GM18868 (cell line): ENCODE data around the gene SIRPD.
"Not testable (repeated sequence)": the region's sequence is repeated elsewhere in the genome, so short reads cannot be mapped to it uniquely, and the experiment has no call there.

Experiments
- ATAC-seq: cut with Tn5 transposase; IDR thresholded peaks from one replicate; pipeline ENCODE4 v1.9.1; 2021; ENCODE audit warnings: mild to moderate bottlenecking, moderate library complexity; ENCODE audit not compliant: unreplicated experiment

Gene SIRPD

DNA sequence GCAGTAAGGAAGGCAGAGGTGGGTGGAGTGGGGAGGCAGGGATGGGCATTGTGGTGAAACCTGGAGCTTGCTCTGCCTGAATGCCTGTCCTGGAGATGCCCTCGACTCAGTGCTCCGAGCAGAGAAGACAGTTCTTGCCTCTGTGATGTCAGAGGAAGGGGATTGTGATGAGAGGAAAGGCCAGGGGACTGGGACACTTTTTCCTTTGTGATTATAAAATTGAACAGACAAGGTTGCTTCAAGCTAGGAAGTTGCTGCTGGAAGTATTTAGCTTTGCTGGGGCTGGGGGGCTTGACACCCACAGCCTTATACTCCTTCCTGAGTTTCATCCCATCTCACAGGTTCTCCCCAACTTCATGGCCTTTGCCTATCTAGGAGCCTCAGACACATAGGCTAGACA, at the start of gene SIRPD:
Gene SIRPD (minus strand): TSS at position 101 of the 400 bp plus-strand sequence. CDS start 52 bp downstream, at position 49.
- no peak for ATAC-seq

DNA sequence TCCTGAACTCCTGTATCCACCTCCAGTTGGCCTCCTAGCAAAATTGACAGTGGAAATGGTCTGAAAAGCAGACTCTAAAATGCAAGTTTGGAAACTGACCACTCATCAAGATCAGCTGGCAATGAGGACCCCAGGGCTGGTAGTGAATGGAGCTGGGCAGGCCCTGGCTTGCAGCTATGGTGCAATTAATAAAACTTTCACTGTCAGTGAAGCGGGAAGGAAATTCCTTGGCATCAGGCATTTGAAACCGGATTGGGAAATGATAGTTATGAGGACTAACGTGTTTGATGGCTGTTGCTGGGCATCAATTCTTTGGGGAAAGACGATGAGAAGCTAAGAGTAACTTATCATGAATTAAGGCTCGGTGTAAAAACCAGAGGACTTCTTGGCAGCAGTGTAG, 43.2 kb upstream of the SIRPD start:
- no peak for ATAC-seq

DNA sequence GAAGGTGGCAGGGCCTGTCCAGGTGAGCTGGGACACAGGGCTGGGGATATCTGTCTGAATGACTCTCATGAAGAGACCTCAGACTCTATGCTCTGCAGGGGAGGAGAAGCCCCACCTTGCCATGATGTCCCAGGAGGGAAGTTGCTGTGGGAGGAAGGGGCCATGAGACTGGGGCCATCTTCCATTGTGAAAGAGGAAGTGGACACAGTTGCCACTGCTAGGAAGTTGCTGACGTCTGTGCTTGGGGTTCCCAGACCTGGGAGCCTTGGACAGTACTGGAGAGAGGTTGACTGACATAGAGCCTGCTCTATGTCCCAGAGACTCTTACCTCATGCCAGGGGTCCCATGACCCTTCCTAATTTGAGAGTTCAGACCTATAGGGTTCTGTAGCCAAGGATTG, 37.8 kb upstream of the SIRPD start:
- ATAC-seq = no peak

DNA sequence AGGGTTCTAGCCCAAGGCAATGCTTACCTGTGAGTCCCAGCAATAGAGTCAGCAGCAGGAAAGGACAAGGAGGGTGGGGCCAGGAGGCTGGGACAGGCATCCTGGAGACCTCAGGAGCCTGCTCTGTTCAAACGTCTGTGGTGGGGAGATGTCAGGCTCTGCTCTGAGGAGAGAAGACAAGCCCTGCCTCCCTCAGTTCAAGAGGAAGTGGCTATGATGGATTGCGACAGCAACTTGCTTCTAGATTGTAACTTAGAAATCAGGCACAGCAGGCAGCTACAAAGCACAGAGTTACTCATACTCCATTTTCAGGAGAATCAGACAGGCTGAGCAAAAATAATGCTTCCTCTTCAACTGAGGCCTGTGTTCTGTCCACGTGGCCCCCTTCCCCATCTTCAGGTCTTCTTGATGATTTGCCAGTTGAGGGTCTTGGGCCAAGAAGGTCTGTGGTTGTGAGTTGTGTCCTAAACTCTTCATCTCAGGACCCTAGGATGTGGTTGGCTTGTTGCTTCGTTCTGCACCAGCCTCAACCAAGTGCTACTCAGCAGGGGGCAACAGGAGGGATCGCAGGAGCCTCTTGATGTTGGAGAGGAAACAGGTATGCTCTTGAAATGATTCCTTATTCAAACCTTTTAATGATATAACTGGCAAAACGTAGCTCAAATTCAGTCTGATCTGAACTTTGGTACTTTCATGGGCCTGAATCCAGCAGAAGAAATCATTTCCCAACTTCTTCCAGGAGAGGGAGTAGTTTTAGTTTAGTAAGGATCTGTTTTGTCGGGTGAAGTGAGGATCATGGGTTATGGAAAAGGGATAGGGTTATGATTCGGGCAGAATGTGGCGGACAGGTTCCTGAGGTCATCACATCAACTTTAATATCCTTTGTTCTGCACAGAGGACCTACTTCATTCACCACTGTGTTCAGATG, 31.3 kb upstream of the SIRPD start:
- no peak for ATAC-seq

DNA sequence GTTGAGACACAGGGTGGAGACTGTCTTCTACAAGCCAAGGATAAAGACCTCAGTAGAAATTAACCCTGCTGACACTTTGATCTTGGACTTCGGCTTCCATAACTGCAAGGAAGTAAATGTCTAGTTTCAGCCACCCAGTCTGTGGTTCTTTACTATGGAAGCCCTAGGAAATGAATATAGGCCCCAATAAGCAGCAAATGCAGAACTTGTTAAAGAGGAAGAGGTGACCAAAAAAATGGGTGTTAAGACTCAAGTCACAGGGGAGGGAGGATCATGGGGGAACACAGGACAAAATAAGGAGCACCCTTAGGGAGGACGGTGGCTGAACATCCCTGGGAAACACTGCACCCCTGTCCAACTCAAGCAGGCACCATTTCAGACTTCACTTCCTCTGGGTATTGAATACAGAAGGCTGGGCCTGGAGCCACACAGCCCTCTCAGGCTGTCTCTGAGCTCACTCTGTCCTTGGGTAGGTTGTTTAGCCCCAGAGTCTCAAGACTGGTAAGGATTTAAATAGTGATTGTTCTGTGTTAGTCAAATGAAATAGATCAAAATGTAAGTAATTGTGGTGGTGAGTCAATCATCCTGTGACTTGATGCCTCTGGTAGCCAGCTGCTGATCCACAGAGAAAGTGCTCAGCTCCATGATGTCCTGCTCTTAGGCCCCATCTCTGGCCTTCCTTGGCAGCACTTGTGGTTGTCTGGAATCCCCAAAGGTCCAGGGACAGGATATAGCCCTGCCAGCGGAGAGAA, 30.5 kb upstream of the SIRPD start:
- no peak for ATAC-seq

DNA sequence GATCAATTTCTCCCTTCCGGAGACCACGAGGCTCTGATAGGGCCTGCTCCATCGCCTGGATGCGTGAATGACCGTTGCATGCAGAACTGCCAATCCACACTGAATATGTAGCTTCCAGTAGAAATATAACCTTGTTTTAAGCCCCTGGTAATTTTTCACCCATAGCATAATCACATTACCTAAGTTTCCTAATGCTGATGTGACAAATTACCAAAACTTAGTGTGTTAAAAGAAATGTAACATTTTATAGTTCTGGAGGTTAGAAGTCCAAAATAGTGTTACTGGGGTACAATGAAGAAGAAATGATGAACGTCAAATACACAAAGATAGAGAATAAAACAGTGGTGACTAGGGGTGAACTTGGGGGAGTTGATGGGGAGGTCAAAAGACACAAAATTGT, 22.0 kb upstream of the SIRPD start:
- ATAC-seq = no peak

DNA sequence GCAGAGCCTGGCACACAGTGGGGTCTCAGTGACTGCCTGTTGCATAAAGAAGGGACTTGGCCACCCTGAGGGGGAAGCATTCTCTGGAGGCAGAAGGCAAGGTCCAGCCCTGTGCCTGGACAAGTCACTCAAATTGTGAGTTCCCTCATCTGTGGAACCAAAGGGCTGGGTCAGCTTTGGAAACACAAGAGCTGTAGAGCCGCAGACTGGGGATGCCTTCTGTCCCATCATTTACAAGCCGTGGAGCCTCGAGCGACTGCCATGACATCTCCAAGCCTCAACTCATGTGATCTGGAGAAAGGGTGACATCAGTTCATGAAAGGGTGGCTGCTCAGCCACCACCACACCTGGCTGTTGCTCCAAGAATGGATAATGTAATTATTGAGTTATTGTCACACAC, 20.4 kb upstream of the SIRPD start:
- ATAC-seq = no peak

DNA sequence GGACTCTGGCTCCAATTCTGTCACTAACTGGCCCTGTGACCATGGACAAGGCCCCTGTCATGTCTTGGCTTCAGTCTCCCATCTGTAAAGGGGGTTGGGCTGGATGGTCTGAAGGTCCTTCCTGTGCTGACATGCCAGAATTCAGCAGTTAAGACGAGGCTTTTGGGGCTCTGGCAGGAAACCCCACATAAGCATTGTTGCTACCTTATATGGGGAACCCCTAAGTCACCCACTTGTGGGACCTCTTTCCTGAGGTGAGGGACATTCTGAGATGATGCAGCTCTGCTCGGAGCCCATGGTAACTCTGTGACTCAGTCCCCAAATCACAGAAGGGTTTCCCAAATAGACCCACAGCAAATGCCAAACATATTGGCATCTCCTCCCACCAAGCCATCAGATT, 19.8 kb upstream of the SIRPD start:
- not testable (repeated sequence) for ATAC-seq

DNA sequence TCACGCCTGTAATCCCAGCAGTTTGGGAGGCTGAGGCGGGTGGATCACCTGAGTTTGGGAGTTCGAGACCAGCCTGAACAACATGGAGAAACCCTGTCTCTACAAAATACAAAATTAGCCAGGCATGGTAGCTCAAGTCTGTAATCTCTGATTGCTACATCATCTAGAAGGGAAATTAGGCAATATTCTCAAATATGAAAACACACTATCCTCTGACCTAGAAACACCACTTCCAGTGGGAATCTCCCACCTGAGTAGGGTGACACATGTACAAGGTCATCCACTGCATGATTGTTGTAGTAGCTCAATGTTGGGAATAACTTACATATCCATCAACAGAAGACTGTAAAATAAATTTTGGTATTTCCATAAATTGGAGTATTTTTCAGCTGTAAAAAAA, 19.1 kb upstream of the SIRPD start:
- no peak for ATAC-seq

DNA sequence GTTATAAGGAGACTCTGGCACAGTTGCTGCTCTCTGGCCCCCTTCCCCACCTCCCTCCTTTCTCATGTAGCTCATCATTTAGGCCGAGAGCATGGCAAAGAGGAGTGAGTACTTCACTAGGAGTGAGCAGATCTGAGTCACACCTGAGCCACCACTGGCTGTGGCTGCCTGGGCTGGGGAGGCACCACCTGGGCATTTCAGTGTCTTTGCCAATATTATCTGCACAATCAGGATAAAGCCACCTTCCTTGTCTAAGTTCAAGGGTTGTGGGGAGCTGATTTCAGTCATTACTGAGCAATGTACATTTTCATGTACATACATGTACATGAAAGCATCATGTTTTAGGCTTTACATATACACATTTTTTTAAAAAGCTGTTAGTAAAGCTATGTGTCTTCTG, 18.5 kb upstream of the SIRPD start:
- ATAC-seq = not testable (repeated sequence)

DNA sequence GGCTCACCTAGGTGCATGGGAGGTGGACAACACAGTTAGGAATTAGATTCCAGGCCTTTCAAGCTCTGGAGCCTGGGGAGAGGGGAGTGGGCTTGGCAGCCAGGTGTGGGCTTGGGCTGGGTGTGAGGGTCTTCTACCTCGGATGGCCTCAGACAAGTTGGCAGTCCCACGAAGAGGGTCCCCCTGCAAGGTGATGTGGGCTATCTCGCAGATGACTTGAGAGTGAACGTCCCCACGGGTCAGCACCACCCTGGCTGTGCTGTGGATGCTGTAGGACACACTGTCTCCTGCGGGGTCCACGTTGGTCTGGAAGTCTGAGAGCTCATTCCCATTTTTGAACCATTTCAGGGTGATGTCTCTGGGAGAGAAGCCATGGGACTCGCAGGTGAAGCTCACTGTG, 14.1 kb upstream of the SIRPD start:
- ATAC-seq = not testable (repeated sequence)

DNA sequence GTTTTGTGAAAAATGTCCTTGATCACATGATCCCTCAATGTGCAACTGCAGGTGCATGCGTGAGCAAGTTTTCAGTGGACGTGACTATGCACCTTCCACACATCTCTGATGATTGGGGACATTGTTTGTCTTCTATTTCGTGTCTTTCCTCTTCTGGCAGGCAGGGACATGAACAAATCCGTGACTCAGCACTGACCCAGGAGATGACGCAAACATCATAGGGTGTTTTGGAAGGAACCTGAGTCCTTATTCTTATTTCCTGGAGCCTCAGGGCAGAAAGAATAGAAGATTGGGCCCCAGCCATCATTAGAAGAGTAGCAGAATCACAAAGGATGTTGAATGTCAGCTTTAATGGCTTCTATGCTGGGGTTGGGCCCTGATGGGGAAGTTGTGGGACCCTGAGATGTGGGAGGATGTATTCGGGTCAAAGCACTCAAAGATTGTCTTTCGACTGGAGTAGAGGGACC, 11.9 kb upstream of the SIRPD start:
- no peak for ATAC-seq

DNA sequence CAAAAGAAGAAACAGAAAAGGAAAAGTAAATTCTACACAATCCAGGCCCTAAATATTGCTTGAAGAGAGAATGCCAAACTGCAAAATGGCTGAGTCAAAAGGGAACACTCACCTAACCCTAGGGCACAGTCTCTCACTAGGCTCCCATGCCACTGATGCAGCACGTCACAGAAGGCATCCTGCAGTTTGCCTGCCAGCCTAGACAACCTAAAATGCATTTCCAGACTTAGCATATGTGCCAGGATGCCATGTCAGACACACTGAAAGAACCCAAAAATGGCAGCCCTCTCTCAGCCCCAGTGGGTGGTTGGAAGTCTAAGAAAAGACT, 10.6 kb upstream of the SIRPD start:
- no peak for ATAC-seq

DNA sequence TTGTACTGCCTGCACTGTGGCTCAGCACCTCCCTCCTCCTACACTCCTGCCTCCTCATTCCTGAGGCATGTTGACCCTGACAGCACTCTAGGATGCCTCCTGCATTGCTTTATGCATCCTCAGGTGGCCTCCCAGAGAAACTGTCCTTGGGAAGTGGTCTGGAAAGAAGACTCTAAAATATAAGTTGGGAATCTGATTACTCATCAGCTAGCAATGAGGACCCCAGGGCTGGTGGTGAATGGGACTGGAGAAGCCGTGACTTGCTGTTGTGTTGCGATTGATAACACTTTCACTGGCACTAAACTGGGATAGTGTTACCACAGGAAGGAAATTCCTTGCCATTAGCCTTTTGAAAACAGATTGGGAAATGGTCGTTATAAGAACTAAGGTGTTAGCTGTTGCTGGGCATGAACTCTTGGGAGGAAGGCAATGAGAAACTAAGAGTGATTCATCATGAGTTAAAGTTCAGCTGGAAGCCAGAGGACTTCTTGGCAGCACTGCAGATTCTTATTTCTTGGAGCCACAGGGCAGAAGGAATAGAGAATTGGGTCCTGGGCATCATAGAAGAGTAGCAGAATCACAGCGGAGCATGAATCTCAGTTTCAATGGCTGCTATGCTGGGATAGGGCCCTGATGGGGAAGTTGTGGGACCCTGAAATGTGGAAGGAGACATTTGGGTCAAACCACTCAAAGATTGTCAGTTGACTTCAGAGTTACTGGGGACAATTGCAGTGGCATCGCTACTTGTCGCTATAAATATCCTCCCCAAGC, 10.1 kb upstream of the SIRPD start:
- ATAC-seq = no peak

DNA sequence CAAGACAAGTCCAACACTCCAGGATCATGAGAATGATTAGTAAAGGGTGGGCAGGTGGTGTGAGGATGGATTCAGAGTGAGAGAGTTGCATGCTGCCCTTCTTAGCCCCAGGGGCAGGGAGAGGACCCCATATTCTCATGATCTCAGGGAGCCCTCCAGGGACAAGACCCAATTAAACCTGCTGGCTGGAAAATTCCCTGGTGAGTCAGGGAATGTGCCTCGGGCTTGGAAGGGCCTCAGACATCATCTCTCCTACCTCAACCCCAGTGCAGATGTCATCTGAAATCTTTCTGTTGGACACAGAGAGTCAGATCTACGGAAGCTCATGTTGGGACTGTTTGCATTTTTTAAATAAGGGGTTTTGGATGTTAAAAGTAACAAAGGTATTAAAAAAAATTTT, 9.2 kb upstream of the SIRPD start:
- no peak for ATAC-seq

DNA sequence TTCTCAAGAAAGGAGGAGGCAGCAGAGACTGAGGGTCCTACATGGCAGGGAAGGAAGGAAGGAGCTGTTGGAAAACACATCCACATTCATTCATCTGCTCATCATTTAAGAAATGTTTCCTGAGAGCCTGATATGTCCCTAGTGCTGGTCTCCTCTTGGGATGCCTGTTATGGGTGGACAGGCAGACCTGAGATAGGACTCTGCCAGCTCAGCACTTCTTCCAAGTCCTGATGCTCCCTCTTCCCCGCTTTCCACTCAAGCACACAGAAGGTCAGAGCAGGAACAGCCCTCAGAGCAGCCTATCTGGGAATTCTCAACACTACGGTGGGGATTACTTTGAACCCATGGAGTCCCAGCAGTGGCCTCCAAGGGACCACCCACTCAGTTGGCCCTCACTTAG, 8.0 kb upstream of the SIRPD start:
- no peak for ATAC-seq

DNA sequence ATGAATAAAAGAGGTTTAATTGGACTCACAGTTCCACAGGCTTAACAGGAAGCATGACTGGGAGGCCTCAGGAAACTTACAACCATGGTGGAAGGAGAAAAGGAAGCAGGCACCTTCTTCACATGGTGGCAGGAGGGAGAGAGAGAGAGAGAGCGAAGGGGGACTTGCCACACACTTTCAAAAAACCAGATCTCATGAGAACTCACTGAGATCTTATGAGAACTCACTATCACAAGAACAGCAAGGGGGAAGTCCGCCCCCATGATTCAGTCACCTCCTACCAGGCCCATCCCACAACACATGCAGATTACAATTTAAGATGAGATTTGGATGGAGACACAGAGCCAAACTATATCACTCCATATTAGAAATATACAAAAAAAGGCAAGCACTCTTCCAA, 6.1 kb upstream of the SIRPD start:
- no peak for ATAC-seq

DNA sequence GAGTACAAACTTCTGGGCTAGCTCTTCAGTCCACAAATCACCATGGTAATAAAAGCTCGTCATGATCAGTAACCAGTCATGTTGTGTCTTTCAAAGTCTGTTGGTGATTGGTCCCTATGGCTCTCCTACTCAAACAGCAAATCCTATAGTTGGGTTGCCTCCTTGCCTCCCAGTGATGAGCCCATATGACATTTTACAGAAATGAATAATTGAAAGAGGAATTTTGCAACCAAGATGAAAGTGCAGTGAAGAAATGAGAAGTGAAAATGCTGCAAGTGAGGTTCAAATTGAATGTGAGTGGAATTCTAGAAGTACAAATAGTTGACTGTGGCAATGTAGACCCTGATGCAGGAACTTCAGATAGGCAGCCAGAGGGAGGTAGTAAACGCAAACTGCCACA, 5.1 kb upstream of the SIRPD start:
- no peak for ATAC-seq

DNA sequence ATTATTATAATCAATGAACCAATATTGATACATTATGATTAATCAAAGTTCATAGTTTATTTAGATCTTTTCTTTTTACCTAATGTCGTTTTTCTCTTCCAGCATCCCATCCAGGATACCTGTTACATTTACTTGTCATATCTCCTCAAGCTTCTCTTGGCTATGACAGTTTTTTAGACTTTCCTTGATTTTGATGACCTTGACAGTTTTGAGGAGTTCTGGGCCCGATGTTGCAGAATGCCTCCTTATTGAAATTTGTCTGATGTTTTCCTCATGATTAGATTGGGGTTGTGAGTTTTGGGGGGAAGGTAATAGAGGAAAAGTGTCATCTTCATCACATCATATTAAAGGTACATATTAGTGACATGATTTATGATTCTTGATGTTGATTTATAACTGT, 3.8 kb upstream of the SIRPD start:
- no peak for ATAC-seq

DNA sequence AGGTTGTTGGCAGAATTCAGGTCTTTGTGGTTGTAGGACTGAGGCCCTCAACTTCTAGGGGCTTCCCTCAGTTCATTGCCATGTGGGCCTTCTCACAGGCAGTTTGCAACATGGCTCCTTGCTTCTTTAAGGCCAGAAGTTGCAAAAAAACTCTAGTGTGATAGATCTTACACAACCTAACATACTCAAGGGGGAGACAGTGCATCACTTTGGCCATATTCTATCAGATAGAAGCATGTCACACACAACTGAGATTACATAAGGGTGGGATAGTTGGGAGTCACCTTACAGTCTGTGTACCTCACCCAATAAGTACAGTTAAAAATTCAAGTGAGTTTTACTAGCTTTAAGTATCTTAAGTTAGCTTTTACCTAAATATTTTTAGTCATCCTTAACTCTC, 1.6 kb downstream of the SIRPD start:
- ATAC-seq = no peak

DNA sequence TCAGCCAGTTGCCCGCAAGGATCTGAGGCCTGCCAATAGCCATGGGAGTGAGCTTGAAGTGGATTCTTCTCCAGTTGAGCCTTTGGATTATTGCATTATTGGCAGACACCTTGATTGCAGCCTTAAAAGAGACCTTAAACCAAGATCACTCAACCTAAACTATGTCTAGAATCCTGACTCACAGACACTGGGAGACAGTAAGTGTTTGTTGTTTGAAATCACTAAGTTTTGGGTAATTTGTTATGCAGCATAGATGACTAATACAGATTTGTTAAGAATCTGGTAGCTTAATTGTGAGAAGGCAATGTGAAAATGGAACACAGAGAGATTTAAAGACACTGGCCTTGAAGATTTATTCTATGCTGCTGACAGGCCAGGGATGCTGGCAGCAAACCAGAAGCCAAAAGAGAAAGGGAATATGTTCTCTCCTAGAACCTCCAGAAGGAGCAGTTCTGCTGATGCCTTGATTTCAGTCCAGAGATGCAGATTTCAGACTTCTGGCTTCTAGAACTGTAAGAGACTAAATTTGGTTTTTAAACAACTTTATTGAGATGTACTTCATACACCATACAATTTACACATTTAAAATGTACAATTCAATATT, 17.6 kb downstream of the SIRPD start:
- ATAC-seq = no peak
